Smooth muscle cell (in vitro differentiated cells): ENCODE data around the gene SRSF8. TPM values are rescaled to one million over a fixed set of nuclear protein-coding genes. Genes with fewer than 3 reads are reported as not detected.

ENCODE experiments used
- DNase-seq: peaks from one replicate; lab custom pipeline; 2025; ENCODE audit not compliant: unreplicated experiment; lab: John Stamatoyannopoulos, UW
- H2AFZ ChIP-seq: fragments of 200-600 bp; sonication (generic); 2 replicates; pipeline ENCODE4 v1.6.0; 2016; ENCODE audit warnings: antibody characterized with exemption, low read depth, mild to moderate bottlenecking
- H3F3A ChIP-seq: fragments of 200-600 bp; sonication (generic); 2 replicates; pipeline ENCODE4 v1.6.0; 2017; ENCODE audit warnings: antibody characterized with exemption, low read depth
- H3K27ac ChIP-seq: fragments of 200-600 bp; sonication (generic); 2 replicates; pipeline ENCODE4 v1.5.1; 2016; ENCODE audit warnings: low read depth, mild to moderate bottlenecking
- H3K27me3 ChIP-seq: fragments of 200-600 bp; sonication (generic); 2 replicates; pipeline ENCODE4 v1.6.1; 2016; ENCODE audit warnings: low read depth, mild to moderate bottlenecking
- H3K36me3 ChIP-seq: fragments of 200-600 bp; sonication (generic); 2 replicates; pipeline ENCODE4 v1.5.1; 2016; ENCODE audit warnings: low read depth
- H3K4me1 ChIP-seq: fragments of 200-600 bp; sonication (generic); 2 replicates; pipeline ENCODE4 v1.5.1; 2016; ENCODE audit warnings: low read depth
- H3K4me2 ChIP-seq: fragments of 200-600 bp; sonication (generic); 2 replicates; pipeline ENCODE4 v1.6.0; 2016; ENCODE audit warnings: mild to moderate bottlenecking
- H3K4me3 ChIP-seq: fragments of 200-600 bp; sonication (generic); 2 replicates; pipeline ENCODE4 v1.5.1; 2016; ENCODE audit warnings: mild to moderate bottlenecking
- H3K79me2 ChIP-seq: fragments of 200-600 bp; sonication (generic); 2 replicates; pipeline ENCODE4 v1.6.0; 2016; ENCODE audit warnings: low read depth, mild to moderate bottlenecking
- H3K9ac ChIP-seq: fragments of 200-600 bp; sonication (generic); 2 replicates; pipeline ENCODE4 v1.6.0; 2016; ENCODE audit warnings: low read depth
- H3K9me3 ChIP-seq: fragments of 200-600 bp; sonication (generic); replicated peaks from 2 replicates; pipeline ENCODE4 v1.5.1; 2016; ENCODE audit warnings: low read depth
- H4K20me1 ChIP-seq: fragments of 200-600 bp; sonication (generic); 2 replicates; pipeline ENCODE4 v1.6.0; 2016; ENCODE audit warnings: low read depth
- CTCF ChIP-seq: fragments of 200-600 bp; sonication (generic); IDR thresholded peaks from 2 replicates; pipeline ENCODE4 v1.5.1; 2017; ENCODE audit warnings: borderline replicate concordance, mild to moderate bottlenecking, antibody characterized with exemption; ENCODE audit not compliant: insufficient read depth, poor library complexity, severe bottlenecking
- WGBS: methylation state at CpG from one replicate; pipeline ENCODE4 v1.1.7; 2016; ENCODE audit warnings: low lambda C conversion rate; 5-methylcytosine and 5-hydroxymethylcytosine counted together
- polyA plus RNA-seq: library from polyadenylated mRNA; unstranded; fragments of >200 nt; fragmentation: Nextera tagmentation; extraction: Ambion mirVana; gene quantifications from 2 replicates; pipeline ENCODE4 v1.2.1, GENCODE V29; 2016
- total RNA-seq: library from RNA; depleted of rRNA; stranded (reverse); fragments of >200 nt; gene quantifications from 2 replicates; pipeline ENCODE4 v1.2.3, GENCODE V29; 2014

The SRSF8 gene
- total and polyA plus RNA-seq, 2 experiments from 2014 or later = 40.5 to 43.5 TPM

GRCh38 chr11:95104121-95104830 is 37.6 kb downstream of the SRSF8 start:
- Histone ChIP-seq H3K4me2 (no peak overlapping the region), H3K36me3 (no peaks in the 10 kb centered on the region)

DNA sequence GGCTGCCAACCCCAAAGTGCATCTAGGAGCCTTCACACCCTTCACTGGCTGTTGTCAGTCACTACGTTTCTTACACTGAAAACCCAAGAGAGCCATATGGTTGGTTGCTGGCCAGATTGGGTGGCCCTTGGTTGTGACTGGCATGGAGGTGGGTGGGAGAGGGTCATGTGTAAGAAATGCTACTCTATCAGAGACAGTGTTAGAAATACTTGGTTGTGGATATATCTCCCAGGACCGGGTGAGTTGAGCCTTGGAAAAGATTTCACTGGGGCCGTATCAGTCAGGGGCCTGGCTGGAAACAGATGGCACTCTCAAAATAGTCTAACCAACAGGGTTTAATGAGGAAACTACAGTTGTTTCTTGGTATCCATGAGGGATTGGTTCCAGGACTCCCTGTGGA is 38.1 kb downstream of the SRSF8 start:
- no peak overlapping the region for H3K4me2 ChIP-seq
- no peak for DNase-seq
- no peaks in the 10 kb centered on the region for H3K27me3 ChIP-seq
- H3F3A ChIP-seq = peaks cover 50% of the 10 kb centered on the region
- no peak for TF ChIP-seq CTCF
- H4K20me1 ChIP-seq = peaks cover 15% of the 10 kb centered on the region
- no peaks in the 10 kb centered on the region for H3K9me3 ChIP-seq
- H3K4me1 ChIP-seq = peaks cover 24% of the 10 kb centered on the region
- no peaks in the 10 kb centered on the region for H3K36me3 ChIP-seq
- WGBS = 55% methylated on average over 3 of the region's 3 CpGs
- H3K27ac ChIP-seq = peak overlapping the region; percentile 43
- no peak overlapping the region for H2AFZ ChIP-seq
- H3K79me2 ChIP-seq = peaks cover 72% of the 10 kb centered on the region
- no peak overlapping the region for H3K4me3 ChIP-seq
- H3K9ac ChIP-seq = no peak overlapping the region

More at GRCh38 chr11:95104121-95104830, 37.6 kb downstream of the SRSF8 start:
- WGBS = 66% methylated on average over 6 of the region's 6 CpGs
- H3K79me2 ChIP-seq = peaks cover 77% of the 10 kb centered on the region
- peaks cover 9% of the 10 kb centered on the region for H4K20me1 ChIP-seq
- peak overlapping the region; percentile 43 for H3K27ac ChIP-seq
- H3K9ac ChIP-seq = no peak overlapping the region
- no peak for TF ChIP-seq CTCF
- H2AFZ ChIP-seq = no peak overlapping the region
- H3K27me3 ChIP-seq = no peaks in the 10 kb centered on the region
- peaks cover 53% of the 10 kb centered on the region for H3F3A ChIP-seq
- H3K4me1 ChIP-seq = peaks cover 22% of the 10 kb centered on the region
- no peak overlapping the region for H3K4me3 ChIP-seq
- no peaks in the 10 kb centered on the region for H3K9me3 ChIP-seq
- DNase-seq = no peak

GRCh38 chr11:95108159-95108611 is 41.5 kb downstream of the SRSF8 start:
- Histone ChIP-seq H3F3A (peaks cover 40% of the 10 kb centered on the region), H2AFZ (no peak overlapping the region), H3K9ac (peak overlapping the region; percentile 75), H3K4me1 (peaks cover 32% of the 10 kb centered on the region), H3K27ac (peak overlapping the region; percentile 93), H4K20me1 (peaks cover 10% of the 10 kb centered on the region), H3K4me2 (peak overlapping the region; percentile 79), H3K36me3 (no peaks in the 10 kb centered on the region), H3K9me3 (no peaks in the 10 kb centered on the region), H3K4me3 (peak overlapping the region; percentile 14), H3K79me2 (peaks cover 71% of the 10 kb centered on the region), H3K27me3 (no peaks in the 10 kb centered on the region)
- no peak for TF ChIP-seq CTCF
- WGBS = 24% methylated on average over 9 of the region's 9 CpGs
- no peak for DNase-seq
